ENCODE measurements around the gene RNF113B. TPM values are rescaled to one million over a fixed set of nuclear protein-coding genes. Genes with fewer than 3 reads are reported as not detected.

The RNF113B gene
- total and polyA plus RNA-seq, 2 of the 13 experiments (the other 11 are each of a cell fraction or from before 2014, with no cell fraction given), result not detected

DNA sequence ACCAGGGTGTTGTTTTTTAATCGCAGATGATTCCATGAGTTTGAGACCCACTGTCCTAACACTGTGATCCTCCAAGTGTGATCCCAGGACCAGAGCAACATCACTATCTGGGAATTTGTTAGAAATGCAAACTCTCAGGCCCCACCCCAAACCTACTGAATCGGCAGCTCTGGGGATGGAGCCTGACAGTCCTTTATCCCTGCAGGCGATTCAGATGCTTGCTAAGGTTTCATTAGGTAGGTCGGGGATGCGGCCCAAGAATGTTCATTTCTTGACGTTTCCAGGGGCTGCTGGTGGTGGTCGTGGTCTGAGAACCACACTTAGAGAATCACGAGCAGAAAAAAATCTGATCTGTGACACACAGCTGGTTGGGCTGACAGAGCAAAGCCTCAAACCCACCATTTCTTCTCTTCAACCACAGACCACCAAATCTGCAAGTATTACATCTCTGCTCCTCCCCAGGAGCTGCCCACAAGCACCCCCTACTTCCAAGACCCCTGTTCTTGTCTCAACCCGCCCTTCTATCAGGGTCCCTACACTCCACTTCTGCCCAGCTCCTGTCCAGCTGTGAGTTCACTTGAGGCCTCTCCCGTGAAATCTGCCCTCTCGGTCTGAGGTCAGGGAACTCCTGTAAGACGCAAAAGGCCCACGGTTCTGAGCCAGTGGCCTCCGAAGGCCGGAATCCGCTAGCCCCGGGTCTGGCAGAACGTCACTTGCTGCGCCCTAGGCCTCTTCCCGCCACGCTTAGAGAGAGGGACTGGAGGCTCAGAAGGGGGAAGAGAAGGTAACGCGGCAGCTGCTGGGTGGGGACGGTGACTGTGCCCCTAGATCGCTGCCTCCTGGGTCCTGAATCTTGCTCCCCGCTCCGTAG lies 35.3 kb downstream of the RNF113B start (continued):
- TF ChIP-seq ZSCAN31 (CRISPR knock-in tag; IDR thresholded peaks at IDR 0.05; ENCODE audit: low read depth) (0 out of 2 replicates have a peak, but pooled peaks have one; percentile 24), ZNF615 (CRISPR knock-in tag; IDR thresholded peaks at IDR 0.05; ENCODE audit: borderline replicate concordance) (no peak), ZNF34 (CRISPR knock-in tag; IDR thresholded peaks at IDR 0.05; ENCODE audit: borderline replicate concordance) (no peak), RNF2 (conservative IDR thresholded peaks at IDR 0.05; ENCODE audit: low read depth) (no peak), EEA1 (CRISPR knock-in tag; IDR thresholded peaks at IDR 0.05; ENCODE audit: borderline replicate concordance) (no peak), IRX3 (CRISPR knock-in tag; IDR thresholded peaks at IDR 0.05; ENCODE audit: borderline replicate concordance, low read depth) (no peak), CBFB (CRISPR knock-in tag; IDR thresholded peaks at IDR 0.05) (0 out of 2 replicates have a peak, but pooled peaks have one; percentile 16), RFX5 (IDR thresholded peaks at IDR 0.05; ENCODE audit: low read depth, low read length) (no peak), ZNF205 (CRISPR knock-in tag; IDR thresholded peaks at IDR 0.05) (no peak), TARDBP (CRISPR knock-in tag; IDR thresholded peaks at IDR 0.05) (no peak), SIN3A (IDR thresholded peaks at IDR 0.05; ENCODE audit: borderline replicate concordance, low read depth, low read length) (no peak; the same call in 1 of the 2 replicates), ZNF33A (CRISPR knock-in tag; IDR thresholded peaks at IDR 0.05; ENCODE audit: borderline replicate concordance) (0 out of 2 replicates have a peak, but pooled peaks have one; percentile 70), ZNF274 (CRISPR knock-in tag; IDR thresholded peaks at IDR 0.05) (no peak), ZBTB20 (CRISPR knock-in tag; IDR thresholded peaks at IDR 0.05; ENCODE audit: borderline replicate concordance, low read depth) (no peak), U2AF1 (optimal IDR thresholded peaks at IDR 0.05; ENCODE audit: low read depth, low read length) (peak; percentile 43)
- TF ChIP-seq, protein P1, sequence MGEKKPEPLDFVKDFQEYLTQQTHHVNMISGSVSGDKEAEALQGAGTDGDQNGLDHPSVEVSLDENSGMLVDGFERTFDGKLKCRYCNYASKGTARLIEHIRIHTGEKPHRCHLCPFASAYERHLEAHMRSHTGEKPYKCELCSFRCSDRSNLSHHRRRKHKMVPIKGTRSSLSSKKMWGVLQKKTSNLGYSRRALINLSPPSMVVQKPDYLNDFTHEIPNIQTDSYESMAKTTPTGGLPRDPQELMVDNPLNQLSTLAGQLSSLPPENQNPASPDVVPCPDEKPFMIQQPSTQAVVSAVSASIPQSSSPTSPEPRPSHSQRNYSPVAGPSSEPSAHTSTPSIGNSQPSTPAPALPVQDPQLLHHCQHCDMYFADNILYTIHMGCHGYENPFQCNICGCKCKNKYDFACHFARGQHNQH (CRISPR knock-in tag; IDR thresholded peaks at IDR 0.05), result no peak
- TF ChIP-seq, protein P2, sequence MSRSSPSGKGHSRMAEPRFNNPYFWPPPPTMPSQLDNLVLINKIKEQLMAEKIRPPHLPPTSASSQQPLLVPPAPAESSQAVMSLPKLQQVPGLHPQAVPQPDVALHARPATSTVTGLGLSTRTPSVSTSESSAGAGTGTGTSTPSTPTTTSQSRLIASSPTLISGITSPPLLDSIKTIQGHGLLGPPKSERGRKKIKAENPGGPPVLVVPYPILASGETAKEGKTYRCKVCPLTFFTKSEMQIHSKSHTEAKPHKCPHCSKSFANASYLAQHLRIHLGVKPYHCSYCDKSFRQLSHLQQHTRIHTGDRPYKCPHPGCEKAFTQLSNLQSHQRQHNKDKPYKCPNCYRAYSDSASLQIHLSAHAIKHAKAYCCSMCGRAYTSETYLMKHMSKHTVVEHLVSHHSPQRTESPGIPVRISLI (CRISPR knock-in tag; IDR thresholded peaks at IDR 0.05; ENCODE audit: borderline replicate concordance), result no peak
- TF ChIP-seq, protein P3, sequence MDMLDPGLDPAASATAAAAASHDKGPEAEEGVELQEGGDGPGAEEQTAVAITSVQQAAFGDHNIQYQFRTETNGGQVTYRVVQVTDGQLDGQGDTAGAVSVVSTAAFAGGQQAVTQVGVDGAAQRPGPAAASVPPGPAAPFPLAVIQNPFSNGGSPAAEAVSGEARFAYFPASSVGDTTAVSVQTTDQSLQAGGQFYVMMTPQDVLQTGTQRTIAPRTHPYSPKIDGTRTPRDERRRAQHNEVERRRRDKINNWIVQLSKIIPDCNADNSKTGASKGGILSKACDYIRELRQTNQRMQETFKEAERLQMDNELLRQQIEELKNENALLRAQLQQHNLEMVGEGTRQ (IDR thresholded peaks at IDR 0.05; ENCODE audit: low read depth, low read length), result no peak
- TF ChIP-seq, protein P3 (CRISPR knock-in tag; IDR thresholded peaks at IDR 0.05; ENCODE audit: borderline replicate concordance), result no peak
